Heart left ventricle (tissue), 16 donors: ENCODE data around the gene DISP1. TPM values are rescaled to one million over a fixed set of nuclear protein-coding genes. Genes with fewer than 3 reads are reported as not detected.

Experiments
- ATAC-seq, 4 donors: fragments of 200-7000 bp; cut with Tn5 transposase; one replicate each; pipeline ENCODE4 v1.9.1; 2020 to 2022; ENCODE audit warnings: moderate library complexity in 4 of 4, mild to moderate bottlenecking in 3 of 4, moderate number of reproducible peaks in 1 of 4
- DNase-seq, 5 donors: peaks; one replicate each; pipeline ENCODE4 v3.0.0-alpha.2; 2020
- H3K27ac ChIP-seq, 12 donors: fragments of 200-600 bp; sonication (generic) in 4 of 12; one replicate each; pipeline versions ENCODE4 v1.5.0 to v1.8.0; 2016 to 2022; ENCODE audit warnings: mild to moderate bottlenecking in 2 of 12
- H3K27me3 ChIP-seq, 9 donors: fragments of 200-600 bp; sonication (generic) in 2 of 9; one replicate each; pipeline versions ENCODE4 v1.5.1 to v1.8.0; 2016 to 2022; ENCODE audit warnings: mild to moderate bottlenecking in 3 of 9
- H3K36me3 ChIP-seq, 9 donors: fragments of 200-600 bp; sonication (generic) in 2 of 9; one replicate each; pipeline versions ENCODE4 v1.5.0 to v1.8.0; 2018 to 2022; ENCODE audit warnings: mild to moderate bottlenecking in 2 of 9
- H3K4me1 ChIP-seq, 12 donors: fragments of 200-600 bp; sonication (generic) in 4 of 12; one replicate each; pipeline versions ENCODE4 v1.5.0 to v1.8.0; 2016 to 2022; ENCODE audit warnings: mild to moderate bottlenecking in 3 of 12
- H3K4me3 ChIP-seq, 12 donors: fragments of 200-600 bp; sonication (generic) in 4 of 12; one replicate each; pipeline versions ENCODE4 v1.5.0 to v1.8.0; 2017 to 2022; ENCODE audit warnings: mild to moderate bottlenecking in 9 of 12, moderate library complexity in 4 of 12
- H3K9me3 ChIP-seq, 12 donors: fragments of 200-600 bp; sonication (generic) in 4 of 12; one replicate each; pipeline versions ENCODE4 v1.5.0 to v1.8.0; 2016 to 2022; ENCODE audit warnings: mild to moderate bottlenecking in 1 of 12
- CTCF ChIP-seq, 12 donors: fragments of 200-600 bp; sonication (generic) in 4 of 12; IDR thresholded peaks; one replicate each; pipeline versions ENCODE4 v1.5.0 to v1.8.0; 2018 to 2022; ENCODE audit warnings: antibody characterized with exemption in 12 of 12, mild to moderate bottlenecking in 5 of 12
- POLR2A ChIP-seq, 2 donors: fragments of 450-650 bp; IDR thresholded peaks; one replicate each; pipeline ENCODE4 v1.6.1; 2017; ENCODE audit warnings: antibody characterized with exemption in 2 of 2, mild to moderate bottlenecking in 2 of 2, moderate library complexity in 2 of 2
- WGBS, 4 donors: extraction: QIAGEN DNeasy Blood & Tissue Kit in 2 of 4; methylation state at CpG; one replicate each; pipeline versions ENCODE4 v1.1.5 to v1.1.7; 2013 to 2018; 5-methylcytosine and 5-hydroxymethylcytosine counted together
- intact Hi-C, 10 donors: fragments of 100-400 bp; cut with DNase I; formaldehyde crosslinking; loops; one replicate each; pipeline versions ENCODE4 v1.11.1 to v1.14.2; 2022
- long read RNA-seq, 3 donors: library from polyadenylated mRNA; unstranded; transcript quantifications; one replicate each; pipeline ENCODE4 v2.0.0, GENCODE V29; 2020 to 2021
- polyA plus RNA-seq, 2 donors: library from polyadenylated mRNA; stranded (reverse); fragments of 200-250 nt; gene quantifications; one replicate each; pipeline ENCODE4 v1.2.3, GENCODE V29; 2013
- total RNA-seq, 9 donors: library from RNA; depleted of rRNA in 2 of 9; stranded (reverse); fragments of >200 nt in 2 of 9; fragmentation: NEBNext Ultra II Directional in 3 of 9; extraction: Animal tissue kit (Norgen Biotek cat#: 25700) in 3 of 9; gene quantifications; one replicate each; pipeline versions ENCODE4 v1.1.0 to v1.2.4, GENCODE V29; 2016 to 2023
- donor health status: ischemic (EF 13 %, LVEDD 7.1; RV severe dilation, severe dysfunction).
- donor health status: healthy with polysubstance abuse.
- donor health status: DM: no; HTN: yes; CAD: no.
- donor health status: DM: no; HTN: no; CAD: no.
- donor health status: ischemic (EF 25% LVEDD 6.9; RV normal size, moderate dysfunction).
- donor health status: ischemic (EF 25% LVEDD 5.7; RV mildly dilated, moderate dysfunction).
- donor health status: healthy.
- donor health status: DM: yes; HTN: yes; CAD: no.
- donor health status: ischemic (EF 35%, LVEDD 5.7; RV mildly dilated, moderate dysfunction).
- donor health status: nonischemic (EF 11% LVEDD 7.7; RV severe dilation, severe dysfunction).
- donor health status: DM: yes; HTN: yes; CAD: no.
- donor health status: PGD.
- donor health status: ischemic (EF 29% LVEDD 5.4; RV normal size, mild dysfunction).
- donor health status: nonischemic (EF 23%, LVEDD 6.1; RV moderate dilation, normal function).

The DISP1 gene, protein sequence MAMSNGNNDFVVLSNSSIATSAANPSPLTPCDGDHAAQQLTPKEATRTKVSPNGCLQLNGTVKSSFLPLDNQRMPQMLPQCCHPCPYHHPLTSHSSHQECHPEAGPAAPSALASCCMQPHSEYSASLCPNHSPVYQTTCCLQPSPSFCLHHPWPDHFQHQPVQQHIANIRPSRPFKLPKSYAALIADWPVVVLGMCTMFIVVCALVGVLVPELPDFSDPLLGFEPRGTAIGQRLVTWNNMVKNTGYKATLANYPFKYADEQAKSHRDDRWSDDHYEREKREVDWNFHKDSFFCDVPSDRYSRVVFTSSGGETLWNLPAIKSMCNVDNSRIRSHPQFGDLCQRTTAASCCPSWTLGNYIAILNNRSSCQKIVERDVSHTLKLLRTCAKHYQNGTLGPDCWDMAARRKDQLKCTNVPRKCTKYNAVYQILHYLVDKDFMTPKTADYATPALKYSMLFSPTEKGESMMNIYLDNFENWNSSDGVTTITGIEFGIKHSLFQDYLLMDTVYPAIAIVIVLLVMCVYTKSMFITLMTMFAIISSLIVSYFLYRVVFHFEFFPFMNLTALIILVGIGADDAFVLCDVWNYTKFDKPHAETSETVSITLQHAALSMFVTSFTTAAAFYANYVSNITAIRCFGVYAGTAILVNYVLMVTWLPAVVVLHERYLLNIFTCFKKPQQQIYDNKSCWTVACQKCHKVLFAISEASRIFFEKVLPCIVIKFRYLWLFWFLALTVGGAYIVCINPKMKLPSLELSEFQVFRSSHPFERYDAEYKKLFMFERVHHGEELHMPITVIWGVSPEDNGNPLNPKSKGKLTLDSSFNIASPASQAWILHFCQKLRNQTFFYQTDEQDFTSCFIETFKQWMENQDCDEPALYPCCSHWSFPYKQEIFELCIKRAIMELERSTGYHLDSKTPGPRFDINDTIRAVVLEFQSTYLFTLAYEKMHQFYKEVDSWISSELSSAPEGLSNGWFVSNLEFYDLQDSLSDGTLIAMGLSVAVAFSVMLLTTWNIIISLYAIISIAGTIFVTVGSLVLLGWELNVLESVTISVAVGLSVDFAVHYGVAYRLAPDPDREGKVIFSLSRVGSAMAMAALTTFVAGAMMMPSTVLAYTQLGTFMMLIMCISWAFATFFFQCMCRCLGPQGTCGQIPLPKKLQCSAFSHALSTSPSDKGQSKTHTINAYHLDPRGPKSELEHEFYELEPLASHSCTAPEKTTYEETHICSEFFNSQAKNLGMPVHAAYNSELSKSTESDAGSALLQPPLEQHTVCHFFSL (N-terminal part only)
- total RNA-seq (10 to 100 TPM in 1 of 9 donors, 1 to 10 TPM in 8; 3.5 to 16.3 (median 5.9) TPM), polyA plus RNA-seq (1 to 10 TPM; 2.3 to 4.3 TPM)
- long read RNA-seq, donor 1, partial matches to known transcripts, result 0 of 2 reads
- long read RNA-seq, donor 1, other reads (novel, unspliced or antisense), result 2 of 2 reads
- long read RNA-seq, donor 2, partial matches to known transcripts, result 2 of 7 reads
- long read RNA-seq, donor 2, other reads (novel, unspliced or antisense), result 5 of 7 reads
- long read RNA-seq, donor 3, partial matches to known transcripts, result 0 of 2 reads
- long read RNA-seq, donor 3, other reads (novel, unspliced or antisense), result 2 of 2 reads

GRCh38 chr1:222814536-222815439 is at the start of gene DISP1:
DISP1 (plus strand) TSS chr1:222815039; CDS start chr1:222942824, 127,785 bp downstream.
- Histone ChIP-seq H3K27me3 (peaks cover 0 to 3% (median 0%) of the 10 kb centered on the region in 9 donors), H3K4me1 (peaks cover 0 to 37% (median 14%) of the 10 kb centered on the region in 12 donors), H3K36me3 (no peaks in the 10 kb centered on the region), H3K9me3 (no peaks in the 10 kb centered on the region), H3K27ac (peak within 1 kb of the TSS; percentile 49 to 97 (median 87)), H3K4me3 (peak within 1 kb of the TSS; percentile 64 to 93 (median 87))
- DNase-seq (peak; percentile 83 to 91 (median 88)), ATAC-seq (peak; percentile 85 to 98 (median 98))
- 2 to 8% (median 5%) methylated on average over 18 to 67 of the region's 67 CpGs for WGBS, 4 donors
- TF ChIP-seq CTCF (IDR thresholded peaks at IDR 0.05) (no peak), POLR2A (IDR thresholded peaks at IDR 0.05) (peak in 1 of 2 donors; percentile 59)
- intact Hi-C loops, result loop anchor here in 5 of 10 donors (1.0 to 10.0 kb wide), 5 partner anchors 110 to 262 kb away; no protein-coding TSS in a partner anchor

DNA sequence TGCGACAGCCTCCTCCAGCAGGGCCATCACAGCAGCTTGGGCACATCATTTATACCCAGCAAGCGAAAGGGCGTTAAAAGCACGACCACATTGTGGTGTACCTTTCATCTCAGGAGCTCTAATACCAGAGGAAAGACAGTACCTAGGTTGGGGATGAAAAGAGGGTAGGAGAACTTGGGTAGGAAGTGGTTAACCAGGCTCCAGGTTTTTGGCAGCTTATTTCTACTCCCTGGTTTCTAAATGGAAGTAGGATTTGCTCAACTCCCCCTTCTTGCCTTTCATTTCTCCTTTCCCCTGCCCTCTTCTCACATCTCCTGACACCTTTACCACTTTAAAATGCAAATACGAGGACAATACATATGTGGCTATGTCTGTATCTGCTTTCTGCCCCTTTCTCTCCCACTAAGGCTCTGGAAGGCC is 47.7 kb upstream of the DISP1 start:
- H3K4me1 ChIP-seq, result peaks cover 0 to 11% (median 0%) of the 10 kb centered on the region in 12 donors
- H3K9me3 ChIP-seq, result peaks cover 0 to 15% (median 10%) of the 10 kb centered on the region in 12 donors
- H3K4me3 ChIP-seq, result no peak overlapping the region
- intact Hi-C loops, result no loop called here
- TF ChIP-seq CTCF (IDR thresholded peaks at IDR 0.05) (no peak), POLR2A (IDR thresholded peaks at IDR 0.05) (no peak)
- 76 to 88% (median 82%) methylated on average over 5 of the region's 5 CpGs for WGBS, 4 donors
- no peak for DNase-seq
- no peak for ATAC-seq
- H3K36me3 ChIP-seq, result no peaks in the 10 kb centered on the region
- H3K27me3 ChIP-seq, result no peaks in the 10 kb centered on the region
- H3K27ac ChIP-seq, result peak overlapping the region in 1 of 12 donors; percentile 70

DNA sequence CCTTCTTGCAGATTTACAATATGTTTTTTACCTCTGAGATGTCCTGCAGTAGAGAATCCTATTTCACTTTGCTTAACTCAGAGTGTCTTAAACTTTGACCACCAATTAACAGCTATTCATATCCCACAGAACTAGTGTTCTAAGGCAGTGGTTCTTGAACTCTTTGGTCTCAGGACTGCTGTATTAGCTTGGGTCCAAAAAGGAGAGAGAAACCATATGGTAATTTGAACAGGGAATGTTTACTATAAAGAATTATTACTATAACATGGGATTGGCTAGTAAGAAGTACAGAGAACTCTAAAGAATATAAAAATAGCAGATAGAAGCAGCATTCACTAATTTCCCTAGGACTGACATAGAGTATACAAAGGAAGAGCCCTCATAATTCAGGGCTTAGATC is 46.2 kb upstream of the DISP1 start:
- Histone ChIP-seq H3K9me3 (peaks cover 0 to 15% (median 10%) of the 10 kb centered on the region in 12 donors), H3K4me1 (peaks cover 0 to 17% (median 0%) of the 10 kb centered on the region in 12 donors), H3K4me3 (no peak overlapping the region), H3K27me3 (no peaks in the 10 kb centered on the region), H3K27ac (peak overlapping the region in 1 of 12 donors; percentile 70), H3K36me3 (no peaks in the 10 kb centered on the region)
- intact Hi-C loops, result no loop called here
- TF ChIP-seq POLR2A (IDR thresholded peaks at IDR 0.05), result no peak
- ATAC-seq (no peak), DNase-seq (no peak)
